WERI-Rb-1 (cell line): ENCODE measurements around the gene TRIL.

Experiments
- DNase-seq: peaks from one replicate; pipeline ENCODE4 v3.0.0-alpha.2; 2020
- H3K27ac ChIP-seq: fragments of 250-450 bp; sonication (Bioruptor Pico); 2 replicates; pipeline ENCODE4 v1.5.1; 2020; ENCODE audit warnings: mild to moderate bottlenecking, moderate library complexity
- H3K27me3 ChIP-seq: fragments of 250-450 bp; sonication (Bioruptor Pico); 2 replicates; pipeline ENCODE4 v1.5.1; 2021; ENCODE audit warnings: mild to moderate bottlenecking, low read depth, moderate library complexity; ENCODE audit not compliant: insufficient read depth, severe bottlenecking
- H3K36me3 ChIP-seq: fragments of 250-450 bp; sonication (Bioruptor Pico); 2 replicates; pipeline ENCODE4 v1.5.1; 2020; ENCODE audit warnings: mild to moderate bottlenecking, moderate library complexity
- H3K4me3 ChIP-seq: 2 replicates; pipeline ENCODE4 v1.5.1; 2011; ENCODE audit warnings: low read depth, mild to moderate bottlenecking, control low read depth, low read length
- H3K9me3 ChIP-seq: fragments of 250-450 bp; sonication (Bioruptor Pico); 2 replicates; pipeline ENCODE4 v1.5.1; 2021; ENCODE audit warnings: mild to moderate bottlenecking, moderate library complexity; ENCODE audit not compliant: severe bottlenecking
- TF ChIP-seq, protein P1 (sequence below): IDR thresholded peaks from 2 replicates; pipeline ENCODE4 v1.5.1; 2011; ENCODE audit warnings: low read depth, mild to moderate bottlenecking, control low read depth, inconsistent platforms, low read length

TRIL gene

DNA sequence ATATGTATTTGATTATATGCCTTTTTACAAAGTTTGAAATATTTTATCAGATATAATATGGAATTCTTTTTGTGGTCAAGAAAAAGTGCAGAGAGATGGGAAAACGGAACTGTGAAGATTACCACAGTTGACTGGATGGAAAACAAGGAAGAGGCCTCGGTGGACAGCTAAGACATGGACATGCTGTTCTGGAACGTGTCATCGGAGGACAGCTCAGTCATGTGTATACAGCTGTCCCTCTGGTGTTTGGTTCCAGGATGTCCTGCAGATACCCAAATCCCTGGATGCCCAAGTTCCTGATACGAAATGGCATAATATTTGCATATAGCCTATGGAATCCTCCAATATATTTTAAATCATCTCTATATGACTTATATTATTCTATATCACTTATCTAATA, 49.4 kb downstream of the TRIL start:
- H3K27me3 ChIP-seq = no peaks in the 10 kb centered on the region
- TF ChIP-seq, protein P1, sequence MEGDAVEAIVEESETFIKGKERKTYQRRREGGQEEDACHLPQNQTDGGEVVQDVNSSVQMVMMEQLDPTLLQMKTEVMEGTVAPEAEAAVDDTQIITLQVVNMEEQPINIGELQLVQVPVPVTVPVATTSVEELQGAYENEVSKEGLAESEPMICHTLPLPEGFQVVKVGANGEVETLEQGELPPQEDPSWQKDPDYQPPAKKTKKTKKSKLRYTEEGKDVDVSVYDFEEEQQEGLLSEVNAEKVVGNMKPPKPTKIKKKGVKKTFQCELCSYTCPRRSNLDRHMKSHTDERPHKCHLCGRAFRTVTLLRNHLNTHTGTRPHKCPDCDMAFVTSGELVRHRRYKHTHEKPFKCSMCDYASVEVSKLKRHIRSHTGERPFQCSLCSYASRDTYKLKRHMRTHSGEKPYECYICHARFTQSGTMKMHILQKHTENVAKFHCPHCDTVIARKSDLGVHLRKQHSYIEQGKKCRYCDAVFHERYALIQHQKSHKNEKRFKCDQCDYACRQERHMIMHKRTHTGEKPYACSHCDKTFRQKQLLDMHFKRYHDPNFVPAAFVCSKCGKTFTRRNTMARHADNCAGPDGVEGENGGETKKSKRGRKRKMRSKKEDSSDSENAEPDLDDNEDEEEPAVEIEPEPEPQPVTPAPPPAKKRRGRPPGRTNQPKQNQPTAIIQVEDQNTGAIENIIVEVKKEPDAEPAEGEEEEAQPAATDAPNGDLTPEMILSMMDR = no peak
- DNase-seq = no peak

GRCh38 chr7:28905464-28905863, 52.7 kb downstream of the TRIL start:
- Histone ChIP-seq H3K9me3 (no peaks in the 10 kb centered on the region), H3K27ac (no peak overlapping the region), H3K4me3 (no peak overlapping the region), H3K36me3 (no peaks in the 10 kb centered on the region), H3K27me3 (no peaks in the 10 kb centered on the region)
- TF ChIP-seq, protein P1 = no peak
- no peak for DNase-seq

More for the DNA sequence above, 49.4 kb downstream of the TRIL start:
- Histone ChIP-seq H3K4me3 (no peak overlapping the region), H3K9me3 (no peaks in the 10 kb centered on the region), H3K36me3 (no peaks in the 10 kb centered on the region), H3K27ac (no peak overlapping the region)

DNA sequence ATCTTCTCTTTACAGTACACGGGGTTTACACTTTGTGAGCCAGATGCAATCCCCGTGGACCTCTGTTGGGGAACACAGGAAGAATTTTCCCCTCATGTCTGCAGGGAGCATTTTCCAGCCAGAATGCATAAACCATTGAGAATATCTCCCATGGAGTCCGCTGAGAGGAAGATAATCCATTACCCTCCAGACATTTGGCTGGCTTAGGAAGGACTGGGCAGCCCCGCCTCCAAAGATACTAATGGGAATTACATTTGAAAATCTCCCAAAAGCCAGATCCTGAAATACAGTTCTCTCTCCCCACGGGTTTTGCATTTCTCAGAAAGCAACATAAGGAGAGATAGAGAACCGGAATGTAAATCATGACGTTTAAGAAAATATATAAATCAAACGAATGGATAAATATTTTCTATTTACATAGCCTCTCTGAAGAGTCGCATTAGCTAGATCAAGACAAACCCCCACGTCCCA, 53.5 kb downstream of the TRIL start:
- TF ChIP-seq, protein P1 = no peak
- H3K36me3 ChIP-seq = no peaks in the 10 kb centered on the region
- H3K27me3 ChIP-seq = no peaks in the 10 kb centered on the region
- no peak overlapping the region for H3K4me3 ChIP-seq
- DNase-seq = peak; percentile 48
- H3K9me3 ChIP-seq = no peaks in the 10 kb centered on the region
- 0 out of 2 replicates have a peak overlapping the region, but pooled peaks have one; percentile 17 for H3K27ac ChIP-seq

GRCh38 chr7:28903730-28904577, 54.2 kb downstream of the TRIL start:
- H3K4me3 ChIP-seq = no peak overlapping the region
- no peak for DNase-seq
- H3K27me3 ChIP-seq = no peaks in the 10 kb centered on the region
- H3K9me3 ChIP-seq = no peaks in the 10 kb centered on the region
- 0 out of 2 replicates have a peak overlapping the region, but pooled peaks have one; percentile 17 for H3K27ac ChIP-seq
- TF ChIP-seq, protein P1 = no peak
- no peaks in the 10 kb centered on the region for H3K36me3 ChIP-seq
